Stomach smooth muscle (tissue), 2 donors: ENCODE data around the gene DENND2D.

ENCODE experiments used
- H3K27ac ChIP-seq: one replicate; pipeline ENCODE4 v1.7.0; 2013; ENCODE audit warnings: mild to moderate bottlenecking, low read length, inconsistent platforms
- H3K27me3 ChIP-seq, 2 donors: one replicate each; pipeline ENCODE4 v1.7.0; 2013; ENCODE audit warnings: low read length in 2 of 2; ENCODE audit not compliant: insufficient read depth in 2 of 2, control insufficient read depth in 1 of 2
- H3K36me3 ChIP-seq, 2 donors: one replicate each; pipeline ENCODE4 v1.7.0; 2013; ENCODE audit warnings: low read length in 2 of 2; ENCODE audit not compliant: control insufficient read depth in 2 of 2, insufficient read depth in 2 of 2
- H3K4me1 ChIP-seq: one replicate; pipeline ENCODE4 v1.7.0; 2013; ENCODE audit warnings: low read length; ENCODE audit not compliant: control insufficient read depth, insufficient read depth
- H3K4me3 ChIP-seq, 2 donors: one replicate each; pipeline ENCODE4 v1.7.0; 2013; ENCODE audit warnings: low read length in 2 of 2
- H3K9ac ChIP-seq, 2 donors: one replicate each; pipeline ENCODE4 v1.7.0; 2013; ENCODE audit warnings: low read length in 2 of 2, mild to moderate bottlenecking in 1 of 2
- H3K9me3 ChIP-seq, 2 donors: one replicate each; pipeline ENCODE4 v1.7.0; 2013; ENCODE audit warnings: low read length in 2 of 2; ENCODE audit not compliant: control insufficient read depth in 2 of 2
- donor health status: healthy.
- donor health status: Pancreatic carcinoma.

The DENND2D gene

GRCh38 chr1:111232134-111232533, 31.7 kb upstream of the DENND2D start:
- H3K36me3 ChIP-seq, result no peaks in the 10 kb centered on the region
- peaks cover 0 to 3% of the 10 kb centered on the region in 2 donors for H3K27me3 ChIP-seq
- no peak overlapping the region for H3K4me3 ChIP-seq
- no peaks in the 10 kb centered on the region for H3K4me1 ChIP-seq
- no peak overlapping the region for H3K9ac ChIP-seq
- no peak overlapping the region for H3K27ac ChIP-seq
- H3K9me3 ChIP-seq, result no peaks in the 10 kb centered on the region

GRCh38 chr1:111228748-111229126, 28.3 kb upstream of the DENND2D start:
- Histone ChIP-seq H3K27me3 (no peaks in the 10 kb centered on the region), H3K36me3 (no peaks in the 10 kb centered on the region), H3K9me3 (no peaks in the 10 kb centered on the region), H3K4me1 (no peaks in the 10 kb centered on the region), H3K27ac (no peak overlapping the region), H3K4me3 (no peak overlapping the region), H3K9ac (no peak overlapping the region)

GRCh38 chr1:111227851-111228747, 27.7 kb upstream of the DENND2D start:
- Histone ChIP-seq H3K36me3 (no peaks in the 10 kb centered on the region), H3K27ac (no peak overlapping the region), H3K4me3 (no peak overlapping the region), H3K27me3 (no peaks in the 10 kb centered on the region), H3K4me1 (no peaks in the 10 kb centered on the region), H3K9ac (no peak overlapping the region), H3K9me3 (no peaks in the 10 kb centered on the region)

- Histone ChIP-seq H3K9ac (no peak within 1 kb of the TSS), H3K36me3 (no peaks in the 10 kb centered on the region), H3K4me3 (no peak within 1 kb of the TSS), H3K27me3 (no peaks in the 10 kb centered on the region), H3K4me1 (no peaks in the 10 kb centered on the region), H3K27ac (no peak within 1 kb of the TSS), H3K9me3 (no peaks in the 10 kb centered on the region)
These were observed 27.0 kb upstream of the DENND2D start, which contains the start of gene CHI3L2 for GRCh38 chr1:111227434-111227833. Gene CHI3L2 (plus strand): TSS chr1:111227713. CDS start chr1:111227730, 17 bp downstream.

- H3K4me1 ChIP-seq, result no peaks in the 10 kb centered on the region
- no peak overlapping the region for H3K4me3 ChIP-seq
- H3K9ac ChIP-seq, result no peak overlapping the region
- H3K27me3 ChIP-seq, result no peaks in the 10 kb centered on the region
- no peak overlapping the region for H3K27ac ChIP-seq
- no peaks in the 10 kb centered on the region for H3K9me3 ChIP-seq
- H3K36me3 ChIP-seq, result no peaks in the 10 kb centered on the region
These were observed 25.4 kb upstream of the DENND2D start for GRCh38 chr1:111225717-111226400.

- Histone ChIP-seq H3K27ac (no peak overlapping the region), H3K36me3 (no peaks in the 10 kb centered on the region), H3K4me1 (no peaks in the 10 kb centered on the region), H3K27me3 (peaks cover 0 to 3% of the 10 kb centered on the region in 2 donors), H3K9ac (no peak overlapping the region), H3K9me3 (no peaks in the 10 kb centered on the region), H3K4me3 (no peak overlapping the region)
These were observed 24.6 kb upstream of the DENND2D start for GRCh38 chr1:111225091-111225490.

- Histone ChIP-seq H3K9me3 (no peaks in the 10 kb centered on the region), H3K27ac (no peak overlapping the region), H3K27me3 (peaks cover 0 to 3% of the 10 kb centered on the region in 2 donors), H3K4me3 (no peak overlapping the region), H3K9ac (peak overlapping the region in 1 of 2 donors; percentile 42), H3K36me3 (no peaks in the 10 kb centered on the region), H3K4me1 (no peaks in the 10 kb centered on the region)
These were observed 22.8 kb upstream of the DENND2D start for GRCh38 chr1:111223126-111223685.

GRCh38 chr1:111222308-111223125, 22.1 kb upstream of the DENND2D start:
- Histone ChIP-seq H3K4me3 (no peak overlapping the region), H3K27ac (no peak overlapping the region), H3K36me3 (no peaks in the 10 kb centered on the region), H3K4me1 (no peaks in the 10 kb centered on the region), H3K9ac (peak overlapping the region in 1 of 2 donors; percentile 42), H3K27me3 (peaks cover 0 to 3% of the 10 kb centered on the region in 2 donors), H3K9me3 (no peaks in the 10 kb centered on the region)

GRCh38 chr1:111221633-111222291, 21.3 kb upstream of the DENND2D start:
- no peaks in the 10 kb centered on the region for H3K9me3 ChIP-seq
- no peak overlapping the region for H3K9ac ChIP-seq
- H3K36me3 ChIP-seq, result no peaks in the 10 kb centered on the region
- H3K27ac ChIP-seq, result no peak overlapping the region
- H3K27me3 ChIP-seq, result peaks cover 0 to 3% of the 10 kb centered on the region in 2 donors
- H3K4me3 ChIP-seq, result no peak overlapping the region
- H3K4me1 ChIP-seq, result no peaks in the 10 kb centered on the region

GRCh38 chr1:111221276-111221632, 20.8 kb upstream of the DENND2D start:
- no peak overlapping the region for H3K27ac ChIP-seq
- H3K36me3 ChIP-seq, result no peaks in the 10 kb centered on the region
- H3K4me1 ChIP-seq, result no peaks in the 10 kb centered on the region
- H3K4me3 ChIP-seq, result no peak overlapping the region
- H3K9me3 ChIP-seq, result no peaks in the 10 kb centered on the region
- H3K27me3 ChIP-seq, result peaks cover 0 to 3% of the 10 kb centered on the region in 2 donors
- H3K9ac ChIP-seq, result no peak overlapping the region
